Caco-2 (cell line): ENCODE measurements around the gene PHETA1. TPM values are rescaled to one million over a fixed set of nuclear protein-coding genes. Genes with fewer than 3 reads are reported as not detected.

Source experiments
- BruUV-seq: library from RNA; stranded (reverse); fragments of 400-500 nt; replicated peaks from 2 replicates; lab custom pipeline; 2021; lab: Mats Ljungman, UMichigan
- CTCF ChIA-PET: fragments of 300-600 bp; sonication (Branson Sonifier 250); formaldehyde crosslinking; loops from one replicate; lab custom pipeline; 2022; ENCODE audit warnings: antibody characterized with exemption; lab: Charles Lee
- POLR2A ChIA-PET: fragments of 300-600 bp; sonication (Branson Sonifier 250); formaldehyde crosslinking; loops from one replicate; lab custom pipeline; 2022; ENCODE audit warnings: antibody characterized with exemption; lab: Charles Lee
- DNase-seq, 2 experiments: peaks; one replicate each; pipeline versions ENCODE4 v3.0.0 to v3.0.0-alpha.2; 2020 to 2022
- H3K27me3 ChIP-seq: replicated peaks from 2 replicates; pipeline ENCODE4 v1.6.0; 2011; ENCODE audit warnings: low read length; ENCODE audit not compliant: control insufficient read depth, insufficient read depth
- H3K36me3 ChIP-seq: 2 replicates; pipeline ENCODE4 v1.5.1; 2011; ENCODE audit warnings: low read length; ENCODE audit not compliant: control insufficient read depth, insufficient read depth
- H3K4me1 ChIP-seq: fragments of 250-450 bp; sonication (Bioruptor Pico); 2 replicates; pipeline ENCODE4 v1.5.1; 2020; ENCODE audit warnings: mild to moderate bottlenecking
- H3K4me3 ChIP-seq: 2 replicates; pipeline ENCODE4 v1.5.1; 2011; ENCODE audit warnings: low read depth, mild to moderate bottlenecking, control low read depth, low read length
- H3K9me3 ChIP-seq: fragments of 250-450 bp; sonication (Bioruptor Pico); 2 replicates; pipeline ENCODE4 v1.5.1; 2020; ENCODE audit warnings: mild to moderate bottlenecking, moderate library complexity
- H3K27ac Mint-ChIP-seq: one replicate; pipeline ENCODE4 v1.8.0; 2022; ENCODE audit warnings: mixed read lengths; ENCODE audit not compliant: unreplicated experiment
- H3K27me3 Mint-ChIP-seq: one replicate; pipeline ENCODE4 v1.8.0; 2022; ENCODE audit warnings: mixed read lengths; ENCODE audit not compliant: insufficient read depth, unreplicated experiment
- H3K36me3 Mint-ChIP-seq: one replicate; pipeline ENCODE4 v1.8.0; 2022; ENCODE audit warnings: mild to moderate bottlenecking, mixed read lengths; ENCODE audit not compliant: insufficient read depth, unreplicated experiment
- H3K4me1 Mint-ChIP-seq: one replicate; pipeline ENCODE4 v1.8.0; 2022; ENCODE audit warnings: low read depth, mixed read lengths; ENCODE audit not compliant: unreplicated experiment
- H3K4me3 Mint-ChIP-seq: one replicate; pipeline ENCODE4 v1.8.0; 2022; ENCODE audit warnings: mild to moderate bottlenecking, moderate library complexity, mixed read lengths; ENCODE audit not compliant: unreplicated experiment
- H3K9me3 Mint-ChIP-seq: one replicate; pipeline ENCODE4 v1.8.0; 2022; ENCODE audit warnings: mixed read lengths; ENCODE audit not compliant: unreplicated experiment
- CTCF ChIP-seq, 2 experiments: fragments of 200-600 bp in 1 of 2; IDR thresholded peaks; 1 replicate in 1 of 2; 2 replicates in 1 of 2; pipeline versions ENCODE4 v1.5.1 to v1.8.0; 2011 to 2022; ENCODE audit warnings: antibody characterized with exemption in 1 of 2, control low read depth in 1 of 2, inconsistent platforms in 1 of 2, low read depth in 1 of 2, low read length in 1 of 2, mild to moderate bottlenecking in 1 of 2, moderate library complexity in 1 of 2; ENCODE audit not compliant: insufficient read depth in 1 of 2, severe bottlenecking in 1 of 2, unreplicated experiment in 1 of 2
- intact Hi-C: fragments of 100-400 bp; cut with micrococcal nuclease; formaldehyde crosslinking; loops from one replicate; pipeline ENCODE4 v1.10.0; 2022; ENCODE audit not compliant: unreplicated experiment
- total RNA-seq: library from RNA; stranded (reverse); gene quantifications from 2 replicates; pipeline ENCODE4 v1.2.3, GENCODE V29; 2022

The PHETA1 gene
- total RNA-seq, 1 experiment from 2014 or later: 14.9 TPM

- Mint-ChIP-seq H3K27ac (peak overlapping the region; percentile 27), H3K9me3 (no peaks in the 10 kb centered on the region), H3K27me3 (no peaks in the 10 kb centered on the region), H3K36me3 (peaks cover 6% of the 10 kb centered on the region), H3K4me1 (peaks cover 14% of the 10 kb centered on the region), H3K4me3 (no peak overlapping the region)
- Histone ChIP-seq H3K4me3 (no peak overlapping the region), H3K36me3 (no peaks in the 10 kb centered on the region), H3K27me3 (no peaks in the 10 kb centered on the region), H3K4me1 (peaks cover 14% of the 10 kb centered on the region), H3K9me3 (no peaks in the 10 kb centered on the region)
- TF ChIP-seq CTCF (IDR thresholded peaks at IDR 0.05; ENCODE audit: insufficient read depth in 1 of 2, low read depth in 1 of 2, low read length in 1 of 2, severe bottlenecking in 1 of 2, unreplicated experiment in 1 of 2): no peak
- POLR2A ChIA-PET: no interaction called here
- CTCF ChIA-PET: no interaction called here
- no TSS peak for BruUV-seq
- intact Hi-C loops: no loop called here
- DNase-seq: no peak
These were observed 8.5 kb downstream of the PHETA1 start for GRCh38 chr12:111360325-111360930.

GRCh38 chr12:111359914-111360276 lies 9.0 kb downstream of the PHETA1 start:
- H3K27ac Mint-ChIP-seq: peak overlapping the region; percentile 27
- H3K4me3 Mint-ChIP-seq: no peak overlapping the region
- H3K27me3 ChIP-seq: no peaks in the 10 kb centered on the region
- ChIA-PET POLR2A (interaction anchor here (0.6 kb wide), 1 partner anchor 72 kb away, joined by 7 read pairs; no protein-coding TSS in a partner anchor), CTCF (no interaction called here)
- TF ChIP-seq CTCF (IDR thresholded peaks at IDR 0.05; ENCODE audit: insufficient read depth in 1 of 2, low read depth in 1 of 2, low read length in 1 of 2, severe bottlenecking in 1 of 2, unreplicated experiment in 1 of 2): no peak
- H3K36me3 Mint-ChIP-seq: peaks cover 6% of the 10 kb centered on the region
- no peaks in the 10 kb centered on the region for H3K9me3 ChIP-seq
- BruUV-seq: no TSS peak
- no peaks in the 10 kb centered on the region for H3K27me3 Mint-ChIP-seq
- intact Hi-C loops: no loop called here
- DNase-seq: no peak
- H3K4me1 ChIP-seq: peaks cover 14% of the 10 kb centered on the region
- H3K9me3 Mint-ChIP-seq: no peaks in the 10 kb centered on the region
- no peak overlapping the region for H3K4me3 ChIP-seq
- H3K4me1 Mint-ChIP-seq: peaks cover 14% of the 10 kb centered on the region
- H3K36me3 ChIP-seq: no peaks in the 10 kb centered on the region

GRCh38 chr12:111359231-111359913 lies 9.5 kb downstream of the PHETA1 start:
- no peaks in the 10 kb centered on the region for H3K9me3 Mint-ChIP-seq
- no TSS peak for BruUV-seq
- TF ChIP-seq CTCF (IDR thresholded peaks at IDR 0.05; ENCODE audit: insufficient read depth in 1 of 2, low read depth in 1 of 2, low read length in 1 of 2, severe bottlenecking in 1 of 2, unreplicated experiment in 1 of 2): no peak
- peaks cover 14% of the 10 kb centered on the region for H3K4me1 Mint-ChIP-seq
- DNase-seq: no peak
- peaks cover under 1% of the 10 kb centered on the region for H3K36me3 Mint-ChIP-seq
- no peak overlapping the region for H3K4me3 ChIP-seq
- H3K4me3 Mint-ChIP-seq: no peak overlapping the region
- H3K4me1 ChIP-seq: peaks cover 14% of the 10 kb centered on the region
- no peaks in the 10 kb centered on the region for H3K27me3 ChIP-seq
- ChIA-PET CTCF (interaction anchor here (0.6 kb wide), 2 partner anchors 27 to 78 kb away, joined by 5 to 6 read pairs; no protein-coding TSS in a partner anchor), POLR2A (interaction anchor here (0.6 kb wide), 1 partner anchor 72 kb away, joined by 7 read pairs; no protein-coding TSS in a partner anchor)
- no peaks in the 10 kb centered on the region for H3K9me3 ChIP-seq
- peak overlapping the region; percentile 16 for H3K27ac Mint-ChIP-seq
- H3K36me3 ChIP-seq: no peaks in the 10 kb centered on the region
- intact Hi-C loops: no loop called here
- H3K27me3 Mint-ChIP-seq: no peaks in the 10 kb centered on the region
